HUDEP-2 (cell line): ENCODE data around the gene LTO1.
A peak's percentile ranks its signal among the peaks of the same experiment; 100 is the strongest.

Experiments used
- DNase-seq, 76 experiments: peaks; one replicate each; lab custom pipeline; 2025; ENCODE audit not compliant: unreplicated experiment in 76 of 76; lab: John Stamatoyannopoulos, UW

Gene LTO1

GRCh38 chr11:69682681-69683326 lies 7.7 kb upstream of the LTO1 start:
- DNase-seq: no peak

- no peak for DNase-seq
Measured at GRCh38 chr11:69682221-69682620, 7.1 kb upstream of the LTO1 start.

GRCh38 chr11:69680688-69681087 lies 5.5 kb upstream of the LTO1 start:
- no peak for DNase-seq

- DNase-seq: no peak
Measured at GRCh38 chr11:69677749-69678148, 2.6 kb upstream of the LTO1 start.

- DNase-seq: peak in 65 of 76 experiments; percentile 4 to 74 (median 51)
Measured at GRCh38 chr11:69674267-69674885, 777 bp downstream of the LTO1 start.

GRCh38 chr11:69671734-69672465 lies 3.3 kb downstream of the LTO1 start:
- DNase-seq: no peak

GRCh38 chr11:69670158-69670845 lies 4.9 kb downstream of the LTO1 start:
- DNase-seq: peak in 60 of 76 experiments; percentile 5 to 72 (median 42)

- DNase-seq: no peak
Measured at GRCh38 chr11:69669486-69669885, 5.7 kb downstream of the LTO1 start.

GRCh38 chr11:69667619-69668604 lies 7.2 kb downstream of the LTO1 start:
- no peak for DNase-seq

GRCh38 chr11:69666752-69667536 lies 8.2 kb downstream of the LTO1 start:
- no peak for DNase-seq

GRCh38 chr11:69666261-69666660 lies 8.9 kb downstream of the LTO1 start:
- DNase-seq: no peak

- DNase-seq: no peak
Measured at GRCh38 chr11:69665669-69666068, 9.5 kb downstream of the LTO1 start.

GRCh38 chr11:69664901-69665300 lies 10.3 kb downstream of the LTO1 start:
- DNase-seq: no peak

GRCh38 chr11:69664103-69664775 lies 10.9 kb downstream of the LTO1 start:
- DNase-seq: no peak

- no peak for DNase-seq
Measured at GRCh38 chr11:69663326-69663725, 11.8 kb downstream of the LTO1 start.

- no peak for DNase-seq
Measured at GRCh38 chr11:69662806-69663205, 12.3 kb downstream of the LTO1 start.

GRCh38 chr11:69662021-69662698 lies 13.0 kb downstream of the LTO1 start:
- no peak for DNase-seq

GRCh38 chr11:69661413-69661715 lies 13.8 kb downstream of the LTO1 start:
- DNase-seq: no peak
